ENCODE data around the gene ATP5MC2. TPM values are rescaled to one million over a fixed set of nuclear protein-coding genes. Genes with fewer than 3 reads are reported as not detected.

The ATP5MC2 gene
- total and polyA plus RNA-seq, 9 of the 15 experiments (the other 6 are each of a cell fraction or from before 2014, with no cell fraction given), result 314 to 1,208 (median 468) TPM

DNA sequence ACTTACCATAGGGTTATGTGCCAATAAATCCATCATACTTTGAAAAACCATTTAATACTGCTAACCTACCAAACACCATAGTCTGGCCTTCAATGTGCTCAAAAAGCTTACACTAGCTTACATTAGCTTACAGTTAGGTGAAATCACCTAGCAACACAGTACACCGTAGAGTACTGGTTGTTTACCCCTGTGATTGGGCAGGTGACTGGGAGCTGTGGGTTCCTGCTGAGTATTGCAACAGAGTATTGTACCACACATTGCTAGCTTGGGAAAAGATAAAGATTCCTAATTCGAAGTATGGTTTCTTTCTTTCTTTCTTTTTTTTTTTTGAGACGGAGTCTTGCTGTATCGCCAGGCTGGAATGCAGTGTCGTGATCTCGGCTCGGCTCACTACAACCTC, 5.6 kb downstream of the ATP5MC2 start (continued):
- TF ChIP-seq CBX8 (IDR thresholded peaks at IDR 0.05; ENCODE audit: borderline replicate concordance, extremely low read depth, low read depth, low read length, poor library complexity, severe bottlenecking) (no peak), TAF1 (IDR thresholded peaks at IDR 0.05; ENCODE audit: control insufficient read depth, extremely low read depth, insufficient read depth, low read length, severe bottlenecking) (no peak), ZNF24 (IDR thresholded peaks at IDR 0.05) (no peak)

DNA sequence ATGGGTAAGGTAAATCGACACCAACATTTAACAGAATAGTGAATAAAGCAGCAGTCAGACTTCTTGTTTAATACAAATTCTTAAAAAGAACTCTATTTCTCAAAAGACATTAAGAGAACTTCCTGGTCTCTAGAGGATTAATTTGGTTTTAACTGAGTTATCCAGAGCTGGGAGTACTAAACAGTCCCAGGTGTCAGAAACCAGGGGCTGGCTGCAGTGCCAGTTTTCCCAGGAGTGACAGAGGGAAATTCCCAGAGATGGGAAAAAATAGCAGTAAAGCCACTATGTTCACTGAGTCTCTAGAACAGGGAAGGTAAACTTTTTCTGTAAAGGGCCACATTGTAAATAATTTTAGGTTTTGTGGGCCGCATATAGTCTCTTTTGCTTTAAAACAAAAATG, 8.8 kb downstream of the ATP5MC2 start:
- Histone ChIP-seq H3K27me3 (ENCODE audit: control insufficient read depth in 2 of 2, insufficient read depth in 2 of 2, low read length in 2 of 2) (no peaks in the 10 kb centered on the region), H3K36me3 (ENCODE audit: control insufficient read depth, insufficient read depth, low read length) (peaks cover 85% of the 10 kb centered on the region), H3K4me3 (no peak overlapping the region), H3K27ac (ENCODE audit: extremely low read depth, low read depth, low read length) (no peak overlapping the region), H3K4me2 (ENCODE audit: insufficient read depth, low read length) (no peak overlapping the region), H3K4me1 (replicated peaks in 1 of 2; ENCODE audit: control insufficient read depth in 2 of 2, insufficient read depth in 2 of 2, low read length in 2 of 2) (peaks cover 0 to 5% of the 10 kb centered on the region in 2 experiments; a peak in 2 of 5 replicates), H3K9me3 (replicated peaks; ENCODE audit: control insufficient read depth, insufficient read depth, low read depth, low read length) (no peaks in the 10 kb centered on the region), H3K9me1 (ENCODE audit: control insufficient read depth, insufficient read depth, low read length) (no peaks in the 10 kb centered on the region), H3K9ac (ENCODE audit: insufficient read depth in 1 of 2, low read depth in 2 of 2, low read length in 2 of 2) (no peak overlapping the region), H2AFZ (ENCODE audit: low read depth, low read length) (no peak overlapping the region), H3K79me2 (ENCODE audit: control insufficient read depth, insufficient read depth, low read length) (peaks cover 22% of the 10 kb centered on the region), H4K20me1 (replicated peaks; ENCODE audit: control insufficient read depth, insufficient read depth, low read length) (no peaks in the 10 kb centered on the region)
- 96% methylated on average over 2 of the region's 2 CpGs for WGBS (ENCODE audit: insufficient coverage, low coverage, missing lambda C conversion rate)
- no TSS peak for BruUV-seq (replicated peaks)
- no peak for ATAC-seq
- DNase-seq (ENCODE audit: extremely low read depth in 1 of 4, low spot score in 3 of 4), result no peak
- POLR2A ChIA-PET, result interaction anchor here (0.6 to 1.3 kb wide), 6 partner anchors 9 to 119 kb away, joined by 3 to 5 read pairs (median 4); partner anchors contain the start of gene ATP5MC2
- no peak for TF ChIP-seq ZC3H11A (IDR thresholded peaks at IDR 0.05; ENCODE audit: low read depth, low read length)
- no peak for TF ChIP-seq ZNF134 (CRISPR knock-in tag; conservative IDR thresholded peaks at IDR 0.05)
- TF ChIP-seq MECOM (CRISPR knock-in tag; IDR thresholded peaks at IDR 0.05), result no peak
- TF ChIP-seq ELF1 (tag; IDR thresholded peaks at IDR 0.05), result no peak
- TF ChIP-seq, protein P1, sequence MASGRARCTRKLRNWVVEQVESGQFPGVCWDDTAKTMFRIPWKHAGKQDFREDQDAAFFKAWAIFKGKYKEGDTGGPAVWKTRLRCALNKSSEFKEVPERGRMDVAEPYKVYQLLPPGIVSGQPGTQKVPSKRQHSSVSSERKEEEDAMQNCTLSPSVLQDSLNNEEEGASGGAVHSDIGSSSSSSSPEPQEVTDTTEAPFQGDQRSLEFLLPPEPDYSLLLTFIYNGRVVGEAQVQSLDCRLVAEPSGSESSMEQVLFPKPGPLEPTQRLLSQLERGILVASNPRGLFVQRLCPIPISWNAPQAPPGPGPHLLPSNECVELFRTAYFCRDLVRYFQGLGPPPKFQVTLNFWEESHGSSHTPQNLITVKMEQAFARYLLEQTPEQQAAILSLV (tag; IDR thresholded peaks at IDR 0.05), result no peak
- no peak for TF ChIP-seq SPI1 (IDR thresholded peaks at IDR 0.05; ENCODE audit: borderline replicate concordance, low read depth, low read length)
- no peak for TF ChIP-seq HMGN3 (IDR thresholded peaks at IDR 0.05; ENCODE audit: borderline replicate concordance, extremely low read depth, insufficient read length, low read depth, low read length)
- TF ChIP-seq KDM2B (CRISPR knock-in tag; IDR thresholded peaks at IDR 0.05), result no peak
- no peak for TF ChIP-seq TRIM28 (IDR thresholded peaks at IDR 0.05)
- no peak for TF ChIP-seq TFE3 (CRISPR knock-in tag; IDR thresholded peaks at IDR 0.05)
- no peak for TF ChIP-seq CHCHD3 (CRISPR knock-in tag; IDR thresholded peaks at IDR 0.05)
- FAIRE-seq, result no peak
- intact Hi-C loops (cut with micrococcal nuclease) (no loop called here), in situ Hi-C loops (cut with MboI) (no loop called here)
- CTCF ChIA-PET (ENCODE audit: low intra/inter-chr PET ratio), result no interaction called here

All from K562 (cell line).